SKM-1 treated with dmso at 0.1 percent for 144 hours (cell line): ENCODE results near the gene MAPRE2.
"Not testable (repeated sequence)": the region's sequence is repeated elsewhere in the genome, so short reads cannot be mapped to it uniquely, and the experiment has no call there.

Experiments
- DNase-seq: peaks from one replicate; lab custom pipeline; 2025; ENCODE audit not compliant: unreplicated experiment; lab: John Stamatoyannopoulos, UW

MAPRE2 gene

DNA sequence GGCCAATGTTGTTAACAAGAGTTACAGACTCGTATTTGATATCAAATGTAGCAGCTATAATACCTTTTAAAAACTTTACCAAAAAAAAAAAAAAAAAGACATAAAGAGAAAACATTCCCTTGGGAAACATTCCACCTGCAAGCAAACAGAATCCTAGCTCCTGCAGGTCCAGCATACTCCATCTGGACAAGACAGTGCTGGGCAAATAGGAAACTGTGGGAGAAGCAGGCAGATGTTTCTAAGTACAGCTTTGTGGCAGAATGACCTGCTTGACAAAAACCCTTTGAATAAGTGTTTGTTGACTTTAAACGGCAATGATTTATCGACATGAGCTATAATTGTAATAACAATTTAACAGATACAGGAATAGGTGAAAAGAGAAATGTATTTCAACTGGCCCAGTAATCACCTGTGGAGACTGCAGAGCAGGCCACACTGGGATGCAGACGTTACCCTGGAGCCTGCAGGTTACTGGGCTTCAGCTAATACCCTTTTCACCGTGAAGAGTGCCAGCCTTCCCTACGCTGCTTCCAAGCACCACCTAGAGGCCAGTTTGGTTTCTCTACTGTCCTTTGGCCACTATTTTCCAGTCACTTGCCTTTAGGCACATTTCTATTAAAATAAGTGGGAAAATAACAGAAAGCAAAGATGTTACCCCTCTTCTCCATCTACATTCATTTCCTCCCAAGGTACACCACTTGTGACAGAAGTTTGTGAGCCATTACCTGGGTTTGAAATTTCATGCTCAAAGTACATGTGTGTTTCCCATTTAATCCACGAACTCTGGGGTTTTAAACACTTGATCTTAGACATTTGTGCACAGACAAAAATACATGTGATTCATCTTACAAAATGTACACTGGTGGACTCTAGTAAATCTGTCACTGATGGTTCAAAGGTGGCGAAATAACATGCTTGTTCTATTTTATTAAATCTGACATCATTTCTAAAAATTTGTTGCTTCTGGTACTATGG lies 102.7 kb downstream of the MAPRE2 start:
- DNase-seq = peak; percentile 33

DNA sequence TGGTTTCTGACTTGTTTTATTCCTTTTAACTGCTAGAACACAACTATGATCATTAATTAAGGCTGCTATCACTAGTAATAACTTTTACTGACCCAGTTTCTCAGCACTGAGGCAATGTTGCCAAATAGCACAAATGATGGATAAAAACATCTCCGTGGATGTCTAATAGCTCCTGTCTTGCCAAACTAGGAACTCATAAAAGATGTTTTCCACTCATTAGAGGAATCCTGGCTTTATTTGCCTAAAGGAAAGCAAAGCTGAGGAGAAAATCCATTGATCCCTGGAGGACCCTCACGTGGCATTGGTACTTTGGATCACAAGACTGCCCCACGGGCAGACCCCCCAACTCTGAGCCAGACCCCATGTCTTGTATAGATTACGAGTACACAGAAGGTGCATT lies 103.5 kb downstream of the MAPRE2 start:
- no peak for DNase-seq

DNA sequence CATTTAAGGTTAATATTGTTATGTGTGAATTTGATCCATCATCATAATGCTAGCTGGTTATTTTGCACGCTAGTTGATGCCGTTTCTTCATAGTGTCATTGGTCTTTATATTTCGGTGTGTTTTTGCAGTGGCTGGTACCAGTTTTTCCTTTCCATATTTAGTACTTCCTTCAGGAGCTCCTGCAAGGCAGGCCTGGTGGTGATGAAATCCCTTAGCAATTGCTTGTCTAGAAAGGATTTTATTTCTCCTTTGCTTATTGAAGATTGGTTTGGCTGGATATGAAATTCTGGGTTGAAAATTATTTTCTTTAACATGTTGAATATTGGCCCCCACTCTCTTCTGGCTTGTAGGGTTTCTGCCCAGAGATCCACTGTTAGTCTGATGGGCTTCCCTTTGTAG lies 109.0 kb downstream of the MAPRE2 start:
- not testable (repeated sequence) for DNase-seq

DNA sequence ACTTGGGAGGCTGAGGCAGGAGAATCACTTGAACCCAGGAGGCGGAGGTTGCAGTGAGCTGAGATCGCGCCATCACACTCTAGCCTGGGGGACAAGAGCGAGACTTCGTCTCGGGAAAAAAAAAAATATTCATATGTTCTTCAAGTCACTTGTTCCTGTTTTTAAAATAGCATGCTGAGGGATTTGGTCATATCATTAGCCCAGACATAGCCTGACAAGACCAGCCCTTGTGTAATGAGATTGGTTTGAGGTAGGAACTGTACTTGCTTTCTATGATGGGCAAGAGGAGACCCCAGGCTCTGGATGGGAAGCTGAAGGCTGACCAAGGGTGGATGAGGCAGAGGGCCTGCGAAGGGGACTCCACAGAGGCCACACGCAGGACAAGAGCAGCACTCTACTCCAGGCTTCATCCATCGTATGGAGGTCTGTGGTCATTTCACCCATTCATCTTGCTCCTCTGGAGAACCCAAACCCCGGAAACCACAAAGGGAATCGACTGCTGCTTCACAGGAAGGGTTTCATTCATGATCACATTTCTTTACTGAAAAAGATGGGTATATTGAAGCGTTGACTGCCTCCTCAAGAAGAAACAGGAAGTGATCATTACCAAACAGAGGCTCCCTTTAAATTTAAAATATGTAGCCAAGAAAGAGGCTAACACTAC lies 112.5 kb downstream of the MAPRE2 start:
- peak; percentile 96 for DNase-seq

DNA sequence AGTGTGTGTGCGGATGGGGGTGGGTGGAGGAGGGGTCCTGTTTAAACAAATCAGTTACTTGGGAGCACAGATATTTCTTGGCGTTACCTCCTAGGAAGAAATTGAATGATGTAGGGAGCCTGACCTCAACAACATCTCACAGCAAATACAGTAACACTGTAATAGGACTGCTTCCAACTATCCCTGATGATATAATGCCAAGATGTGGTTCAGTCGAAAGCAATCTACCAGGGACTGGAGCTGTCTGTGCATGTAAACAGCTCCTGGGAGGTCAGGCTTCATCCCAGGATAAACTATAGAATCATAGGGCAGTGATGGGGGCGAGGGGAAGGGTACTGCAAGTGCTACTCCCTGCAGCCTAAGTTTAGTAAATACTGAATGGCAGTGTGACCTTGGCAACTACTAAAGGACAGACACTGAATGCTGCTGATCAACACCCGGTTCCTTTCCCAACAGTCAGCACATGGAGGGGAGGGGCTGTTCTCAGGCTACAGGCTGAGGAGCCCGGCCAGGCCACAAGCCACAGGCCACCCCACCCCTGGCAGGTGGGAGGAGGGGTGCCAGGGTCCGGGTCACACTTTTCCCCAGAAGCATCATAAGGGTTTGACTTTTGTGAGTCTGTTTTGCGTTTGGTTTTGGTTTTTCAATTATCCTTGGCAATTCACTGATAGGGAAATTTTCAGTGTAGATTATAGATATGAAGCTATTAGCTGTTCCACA lies 114.3 kb downstream of the MAPRE2 start:
- DNase-seq = no peak

DNA sequence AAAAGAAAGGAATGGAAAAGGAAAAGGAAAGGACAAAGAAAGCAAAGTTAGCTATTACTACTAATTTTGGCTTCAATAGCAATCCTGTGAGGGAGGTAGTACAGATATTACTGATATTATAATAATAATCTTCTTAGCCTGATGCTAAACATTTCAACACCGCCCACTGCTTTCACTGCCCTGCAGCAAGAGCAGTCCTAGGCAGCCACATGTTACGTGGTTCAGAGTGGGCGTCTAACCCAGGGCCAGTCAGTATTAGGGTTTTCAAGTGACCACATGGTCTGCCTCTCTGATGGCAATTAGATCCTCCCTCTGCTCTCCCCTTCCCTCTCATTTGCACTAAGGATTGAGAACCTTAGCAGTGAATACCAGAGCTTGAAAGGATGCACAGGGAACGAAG lies 116.0 kb downstream of the MAPRE2 start:
- no peak for DNase-seq

DNA sequence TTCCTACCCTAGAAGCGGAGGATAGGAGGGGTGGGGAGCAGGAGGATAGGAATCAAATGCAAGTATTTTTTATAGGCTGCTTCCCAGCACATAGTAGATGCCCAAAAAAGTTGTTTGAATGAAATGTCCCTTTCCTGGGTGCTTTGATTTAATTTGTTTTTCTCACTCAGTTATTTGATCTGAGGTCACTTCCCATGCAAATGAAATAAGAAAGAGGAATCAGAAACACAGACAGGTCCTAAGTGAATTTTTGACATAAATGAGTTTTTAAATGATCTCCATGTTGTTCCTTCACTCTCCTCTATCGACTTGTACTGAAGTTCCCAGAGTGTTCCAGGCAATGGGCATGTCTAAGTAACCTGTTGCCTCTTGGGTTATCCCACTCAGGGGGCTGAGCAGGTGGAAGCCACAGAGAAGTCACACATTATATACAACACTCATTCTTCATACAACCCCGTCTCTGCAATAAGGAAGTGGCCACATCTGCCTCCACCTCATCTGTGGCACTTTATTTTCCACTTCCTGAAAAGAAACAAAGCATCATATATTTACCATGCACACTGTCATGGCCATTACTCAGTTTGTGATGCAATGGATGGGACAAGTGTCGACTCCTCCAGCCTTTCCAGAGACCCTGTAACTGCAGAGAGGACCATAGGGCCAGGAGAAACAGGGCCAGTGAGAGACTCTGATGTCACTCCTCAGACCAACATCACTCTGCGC lies 117.7 kb downstream of the MAPRE2 start:
- peak; percentile 84 for DNase-seq

DNA sequence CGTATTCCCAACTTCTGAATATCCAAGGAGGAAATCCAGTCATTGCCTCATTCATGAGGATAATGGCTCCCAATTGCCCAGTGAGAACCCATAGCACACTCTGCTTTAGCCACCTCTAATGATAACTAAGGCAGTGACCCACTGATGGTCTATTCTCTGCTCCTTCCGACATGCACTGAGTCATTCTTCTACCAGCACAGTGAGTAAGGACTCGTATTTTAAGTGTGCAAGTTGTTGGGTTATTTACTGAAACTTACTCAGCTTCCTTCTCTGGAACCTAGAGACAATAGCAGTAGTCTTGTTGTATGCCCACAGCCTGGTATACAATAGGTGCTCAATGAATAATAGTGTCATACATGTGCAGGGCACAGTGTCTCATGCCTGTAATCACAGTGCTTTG lies 118.6 kb downstream of the MAPRE2 start:
- no peak for DNase-seq

DNA sequence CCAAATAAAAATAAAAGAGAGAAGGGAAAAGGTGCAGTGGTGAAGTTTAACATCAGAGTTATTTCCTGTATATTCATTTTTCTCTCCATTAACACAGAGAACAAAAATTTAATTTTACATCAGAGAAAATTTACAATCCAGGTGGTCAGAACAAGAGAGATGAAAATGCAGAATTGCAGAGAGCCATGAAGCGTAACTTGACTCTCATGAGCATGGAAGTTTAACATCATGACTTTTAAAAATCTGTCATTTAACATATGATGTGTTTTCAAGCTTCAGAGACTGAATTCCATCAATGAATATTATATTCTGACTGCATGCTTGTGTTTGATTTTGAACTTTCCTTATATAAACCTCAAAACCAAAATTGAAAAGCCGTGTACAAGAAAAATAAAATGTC lies 120.3 kb downstream of the MAPRE2 start:
- DNase-seq = no peak

DNA sequence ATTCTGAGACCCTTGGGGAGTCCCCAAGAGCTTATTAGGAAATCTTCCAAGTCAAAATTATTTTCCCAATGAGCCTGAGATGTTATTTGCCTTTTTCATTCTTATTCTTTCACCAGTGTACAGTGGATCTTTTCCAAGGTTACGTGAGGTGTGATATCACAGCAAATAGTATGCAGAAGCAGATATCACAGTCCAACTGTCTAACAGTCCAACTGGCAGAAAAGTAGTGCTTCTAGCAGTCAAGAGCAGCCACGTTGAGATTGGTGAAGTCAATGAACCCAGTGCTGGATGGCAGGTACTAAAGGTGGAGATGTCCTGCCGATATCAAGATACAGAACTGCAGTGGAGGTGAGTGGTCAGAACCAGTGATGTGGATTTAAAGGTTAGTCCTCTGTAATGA lies 120.7 kb downstream of the MAPRE2 start:
- no peak for DNase-seq

DNA sequence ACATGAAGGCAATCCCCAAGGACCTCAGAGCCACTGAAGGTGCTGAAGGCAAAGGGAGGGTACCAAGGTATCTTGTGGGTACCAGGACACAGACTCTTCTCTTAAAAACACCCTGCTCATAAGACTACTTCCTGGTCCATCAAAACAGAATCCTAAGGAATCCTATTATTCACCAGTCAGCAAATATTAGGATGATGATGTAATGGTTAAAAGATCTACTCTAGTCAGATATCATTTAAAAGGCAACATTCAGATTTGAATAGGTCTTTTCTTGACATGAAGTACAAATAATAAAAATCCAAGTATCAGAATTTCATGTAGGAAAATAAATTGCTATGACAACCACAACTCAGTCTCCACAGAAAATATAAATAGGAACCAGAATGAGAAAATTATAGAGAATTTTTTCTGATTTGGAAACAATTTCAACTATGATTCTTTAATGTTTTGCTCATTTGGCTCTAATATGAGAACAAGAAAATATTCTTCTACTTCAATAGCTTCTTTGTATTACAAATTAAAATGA lies 121.9 kb downstream of the MAPRE2 start:
- no peak for DNase-seq

DNA sequence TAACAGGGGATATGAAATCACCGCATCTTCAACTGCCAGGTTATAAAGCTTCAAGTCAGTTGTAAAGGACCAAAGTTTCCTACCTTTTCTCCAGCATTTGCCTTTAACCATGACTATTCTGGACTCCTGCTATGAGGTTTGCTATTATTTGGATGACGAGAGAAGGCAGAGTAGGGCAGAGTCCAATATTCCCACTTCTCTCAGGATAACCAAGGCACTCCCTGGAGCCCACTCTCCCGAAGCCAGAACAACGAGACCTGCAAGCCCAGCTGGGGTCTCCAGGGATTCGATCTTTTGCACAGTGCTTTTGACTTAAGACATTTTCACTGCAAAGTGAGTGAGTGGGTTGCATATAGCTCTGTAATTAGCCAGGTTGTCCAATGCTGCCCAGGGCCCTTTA lies 122.5 kb downstream of the MAPRE2 start:
- no peak for DNase-seq

DNA sequence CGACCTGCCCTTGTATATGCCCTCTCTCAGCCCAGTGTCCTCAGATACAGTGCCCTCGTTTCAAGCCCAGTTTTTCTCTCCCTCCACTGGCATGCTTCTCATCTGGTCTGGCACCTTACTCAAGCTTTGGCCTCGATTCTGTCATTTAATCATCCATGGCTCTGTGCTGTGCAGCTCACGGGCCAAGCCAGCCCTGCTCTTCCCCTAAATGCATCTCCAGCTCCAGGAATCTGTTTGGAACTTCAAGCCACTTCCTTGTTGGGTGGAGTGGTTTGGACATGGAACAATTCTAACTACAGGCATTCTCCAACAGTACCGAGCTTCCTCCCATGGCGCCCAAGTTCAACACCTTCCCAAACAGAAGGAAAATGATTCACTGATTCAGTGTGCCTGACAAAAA lies 122.9 kb downstream of the MAPRE2 start:
- no peak for DNase-seq

DNA sequence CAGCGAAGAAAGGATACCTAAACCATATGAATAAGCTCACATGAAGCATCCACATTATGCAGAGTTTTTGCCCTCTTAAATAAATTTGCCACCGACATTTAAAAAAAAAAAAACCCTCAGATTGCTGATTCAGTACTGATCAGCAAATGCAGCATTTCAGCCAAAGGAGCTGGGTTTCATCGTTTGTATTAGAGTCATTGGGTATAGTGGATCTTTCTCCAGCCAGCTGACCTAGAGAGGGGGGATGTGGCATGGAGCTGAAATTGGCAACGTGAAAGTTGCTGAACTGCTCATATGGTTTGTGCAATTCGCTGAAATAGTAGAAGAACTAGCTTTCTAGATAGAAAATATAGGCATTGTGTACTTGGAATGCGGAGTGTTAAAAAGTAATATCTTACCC lies 126.1 kb downstream of the MAPRE2 start:
- no peak for DNase-seq

DNA sequence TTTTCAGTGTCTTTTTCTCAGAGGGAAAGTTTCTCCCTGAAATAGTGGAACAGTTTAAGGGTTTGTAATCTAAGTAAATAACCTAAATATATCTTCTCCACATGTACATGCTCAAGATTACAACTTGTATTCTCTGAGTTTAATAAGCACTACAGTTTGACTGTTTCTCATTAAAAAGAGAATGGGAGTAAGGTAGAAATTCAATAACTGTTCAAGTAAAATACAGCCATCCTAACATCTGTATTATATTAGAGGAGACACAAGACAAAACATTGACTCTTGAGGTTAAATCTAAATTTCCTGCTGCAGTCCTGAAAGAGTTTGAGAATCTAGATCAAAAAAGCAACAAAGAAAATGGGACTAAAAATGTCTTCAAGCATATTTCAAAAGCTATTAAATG lies 126.6 kb downstream of the MAPRE2 start:
- DNase-seq = no peak

DNA sequence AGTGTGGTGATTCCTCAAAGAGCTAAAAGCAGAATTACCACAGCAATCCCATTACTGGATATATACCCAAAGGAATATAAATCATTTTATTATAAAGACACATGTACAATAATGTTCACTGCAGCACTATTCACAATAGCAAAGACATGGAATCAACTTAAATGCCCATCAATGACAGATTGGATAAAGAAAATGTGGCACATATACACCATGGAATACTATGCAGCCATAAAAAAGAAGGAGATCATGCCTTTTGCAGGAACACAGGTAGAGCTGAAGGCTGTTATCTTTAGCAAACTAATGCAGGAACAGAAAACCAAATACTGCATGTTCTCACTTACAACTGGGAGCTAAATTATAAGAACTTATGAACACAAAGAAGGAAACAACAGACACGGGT lies 129.1 kb downstream of the MAPRE2 start:
- not testable (repeated sequence) for DNase-seq

DNA sequence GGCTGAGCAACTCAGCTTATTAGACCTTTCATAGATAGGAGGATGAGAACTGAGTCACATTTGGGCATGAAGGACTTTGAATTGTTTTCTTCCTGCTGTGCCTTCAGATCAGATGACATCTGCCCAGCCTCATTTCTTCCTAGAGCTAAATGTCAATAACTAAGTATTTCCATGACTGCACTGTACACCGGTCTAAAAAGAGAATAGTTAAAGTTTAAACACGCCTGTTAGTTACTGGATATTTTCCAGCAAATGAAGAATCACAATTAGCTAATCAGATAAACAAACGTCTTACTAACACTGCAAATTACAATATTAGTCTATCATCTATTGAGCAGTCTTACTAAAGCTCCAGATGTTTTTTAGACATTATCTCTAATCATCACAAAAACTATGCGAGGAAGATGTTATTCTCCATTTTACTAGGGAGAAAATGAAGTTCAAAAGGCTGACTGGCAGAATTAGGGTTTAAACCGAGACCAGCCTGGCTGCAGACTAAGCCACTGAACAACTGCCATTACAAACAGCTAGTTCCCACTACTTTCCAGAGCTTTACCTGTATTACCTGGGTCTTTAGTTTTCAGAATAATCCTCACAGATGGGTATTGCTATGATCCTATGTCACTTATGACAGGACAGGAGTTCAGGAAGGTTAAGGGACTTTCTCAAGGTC lies 130.2 kb downstream of the MAPRE2 start:
- no peak for DNase-seq

DNA sequence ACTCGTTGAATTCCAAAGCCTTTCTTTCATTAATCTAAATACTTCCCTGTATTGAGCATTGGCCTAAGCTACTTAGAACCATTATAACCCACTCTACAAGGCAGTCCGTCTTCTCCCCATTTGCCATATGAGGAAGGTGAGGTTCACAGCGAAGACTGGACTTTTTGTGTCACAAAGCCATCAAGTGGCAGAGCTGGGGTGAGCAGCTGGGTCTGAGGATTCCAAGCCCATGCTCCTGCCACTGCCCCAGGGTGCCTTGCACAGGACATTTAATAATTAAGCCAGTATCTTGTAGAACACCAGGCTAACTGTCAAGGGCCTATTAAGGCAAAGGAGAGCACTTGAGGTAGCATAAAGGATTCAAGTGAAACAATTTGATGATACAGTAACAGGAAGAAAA lies 130.8 kb downstream of the MAPRE2 start:
- DNase-seq = no peak

DNA sequence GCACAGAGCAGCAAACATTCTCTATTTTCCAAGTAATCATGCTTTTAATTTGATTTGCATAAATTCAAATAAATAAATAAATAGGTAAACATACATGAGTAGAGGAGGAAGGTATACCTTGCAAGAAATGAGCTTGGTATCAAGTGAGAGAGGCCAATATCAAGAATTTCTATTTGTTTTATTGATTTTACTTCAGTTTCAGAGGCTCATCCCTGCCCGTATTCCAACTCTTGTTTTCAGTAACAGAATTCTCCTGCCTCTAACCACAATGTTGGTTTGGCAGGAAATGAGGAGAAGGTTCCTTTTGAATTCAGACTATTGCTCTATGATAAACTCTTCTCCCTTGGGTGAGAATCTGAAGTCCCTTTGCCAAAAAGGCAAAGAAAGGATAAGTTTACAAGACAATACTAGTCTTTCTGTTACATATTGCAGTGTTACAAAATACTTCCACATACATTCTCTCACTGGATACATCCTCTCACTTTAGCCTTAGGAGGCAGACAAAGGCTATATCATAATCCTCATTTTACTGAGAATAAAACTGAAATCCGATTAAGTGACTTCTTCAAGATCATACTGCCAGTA lies 131.3 kb downstream of the MAPRE2 start:
- DNase-seq = no peak
